BJ (cell line): ENCODE results near the gene PCDHGB6. TPM values are rescaled to one million over a fixed set of nuclear protein-coding genes. Genes with fewer than 3 reads are reported as not detected.

Experiments used
- polyA plus RNA-seq: library from polyadenylated mRNA; depleted of rRNA; stranded (reverse); fragments of >200 nt; gene quantifications from 2 replicates; pipeline ENCODE4 v1.2.3, GENCODE V29; 2011; rRNA removed

The PCDHGB6 gene
- polyA plus RNA-seq, 1 experiment, result 1.5 TPM

Other genes with a start within 250 kb of the PCDHGB6 start
- 0.31 and 0.44 TPM in 2 replicates for gene PCDHB7, start 235.4 kb upstream of the PCDHGB6 start, polyA plus RNA-seq
- 0.11 and 0.17 TPM in 2 replicates for gene PCDHB8, start 230.2 kb upstream of the PCDHGB6 start, polyA plus RNA-seq
- 0.21 and 0.32 TPM in 2 replicates for gene PCDHB16, start 225.6 kb upstream of the PCDHGB6 start, polyA plus RNA-seq
- 0.22 and 0.49 TPM in 2 replicates for gene PCDHB9, start 220.9 kb upstream of the PCDHGB6 start, polyA plus RNA-seq
- 0.18 and 0.28 TPM in 2 replicates for gene PCDHB10, start 215.7 kb upstream of the PCDHGB6 start, polyA plus RNA-seq
- gene PCDHB11, start 208.4 kb upstream of the PCDHGB6 start, polyA plus RNA-seq, result 0.10 and 0.22 TPM in 2 replicates
- 0.09 and 0.13 TPM in 2 replicates for gene PCDHB12, start 199.3 kb upstream of the PCDHGB6 start, polyA plus RNA-seq
- 0.16 and 0.23 TPM in 2 replicates for gene PCDHB13, start 194.1 kb upstream of the PCDHGB6 start, polyA plus RNA-seq
- 0.42 and 0.47 TPM in 2 replicates for gene PCDHB14, start 184.7 kb upstream of the PCDHGB6 start, polyA plus RNA-seq
- gene PCDHB15, start 162.6 kb upstream of the PCDHGB6 start, polyA plus RNA-seq, result 0.45 and 0.52 TPM in 2 replicates
- not detected in 2 replicates for gene SLC25A2, start 104.0 kb upstream of the PCDHGB6 start, polyA plus RNA-seq
- gene TAF7, start 87.2 kb upstream of the PCDHGB6 start, polyA plus RNA-seq, result 25.5 and 46.7 TPM in 2 replicates
- gene PCDHGA1, start 77.5 kb upstream of the PCDHGB6 start, polyA plus RNA-seq, result 1.8 and 1.9 TPM in 2 replicates
- 6.7 and 6.8 TPM in 2 replicates for gene PCDHGA2, start 69.3 kb upstream of the PCDHGB6 start, polyA plus RNA-seq
- gene PCDHGA3, start 64.2 kb upstream of the PCDHGB6 start, polyA plus RNA-seq, result 1.9 and 2.5 TPM in 2 replicates
- 2.0 and 2.2 TPM in 2 replicates for gene PCDHGB1, start 57.9 kb upstream of the PCDHGB6 start, polyA plus RNA-seq
- 3.0 and 4.0 TPM in 2 replicates for gene PCDHGA4, start 53.0 kb upstream of the PCDHGB6 start, polyA plus RNA-seq
- gene PCDHGB2, start 48.0 kb upstream of the PCDHGB6 start, polyA plus RNA-seq, result 3.7 and 4.0 TPM in 2 replicates
- gene PCDHGA5, start 43.9 kb upstream of the PCDHGB6 start, polyA plus RNA-seq, result 1.2 and 1.6 TPM in 2 replicates
- 2.7 and 3.0 TPM in 2 replicates for gene PCDHGB3, start 37.8 kb upstream of the PCDHGB6 start, polyA plus RNA-seq
- 3.3 and 4.3 TPM in 2 replicates for gene PCDHGA6, start 34.1 kb upstream of the PCDHGB6 start, polyA plus RNA-seq
- 1.8 and 3.6 TPM in 2 replicates for gene PCDHGA7, start 25.3 kb upstream of the PCDHGB6 start, polyA plus RNA-seq
- 11.8 and 12.2 TPM in 2 replicates for gene PCDHGB4, start 20.3 kb upstream of the PCDHGB6 start, polyA plus RNA-seq
- gene PCDHGA8, start 15.4 kb upstream of the PCDHGB6 start, polyA plus RNA-seq, result 0.72 and 0.77 TPM in 2 replicates
- gene PCDHGB5, start 10.1 kb upstream of the PCDHGB6 start, polyA plus RNA-seq, result 13.5 and 19.4 TPM in 2 replicates
- gene PCDHGA9, start 5.2 kb upstream of the PCDHGB6 start, polyA plus RNA-seq, result 0.97 and 1.2 TPM in 2 replicates
- 2.7 and 3.9 TPM in 2 replicates for gene PCDHGA10, start 5.0 kb downstream of the PCDHGB6 start, polyA plus RNA-seq
- 7.6 and 9.6 TPM in 2 replicates for gene PCDHGB7, start 9.7 kb downstream of the PCDHGB6 start, polyA plus RNA-seq
- gene PCDHGA11, start 13.0 kb downstream of the PCDHGB6 start, polyA plus RNA-seq, result 5.4 and 7.4 TPM in 2 replicates
- gene PCDHGA12, start 22.5 kb downstream of the PCDHGB6 start, polyA plus RNA-seq, result 6.1 and 7.9 TPM in 2 replicates
- 36.5 and 56.3 TPM in 2 replicates for gene PCDHGC3, start 67.9 kb downstream of the PCDHGB6 start, polyA plus RNA-seq
- 0.49 TPM in 2 replicates for gene PCDHGC4, start 77.0 kb downstream of the PCDHGB6 start, polyA plus RNA-seq
- 0.99 and 1.6 TPM in 2 replicates for gene PCDHGC5, start 81.1 kb downstream of the PCDHGB6 start, polyA plus RNA-seq
- gene DIAPH1, start 211.0 kb downstream of the PCDHGB6 start, polyA plus RNA-seq, result 23.3 and 36.6 TPM in 2 replicates
- gene HDAC3, start 228.8 kb downstream of the PCDHGB6 start, polyA plus RNA-seq, result 84.2 and 97.8 TPM in 2 replicates
- 3.7 and 5.0 TPM in 2 replicates for gene RELL2, start 229.0 kb downstream of the PCDHGB6 start, polyA plus RNA-seq
- gene FCHSD1, start 243.4 kb downstream of the PCDHGB6 start, polyA plus RNA-seq, result 35.8 and 45.8 TPM in 2 replicates